Effector memory CD8-positive, alpha-beta T cell (primary cell): ENCODE results near the gene CBL.

Experiments used
- ATAC-seq: fragments of 150-1000 bp; cut with Tn5 transposase; replicated peaks from 2 replicates; pipeline ENCODE4 v1.10.0; 2021; ENCODE audit warnings: mild to moderate bottlenecking, moderate library complexity
- DNase-seq, 3 experiments: peaks; one replicate each; pipeline ENCODE4 v3.0.0; 2021
- H3K27ac Mint-ChIP-seq, 2 donors: one replicate each; pipeline ENCODE4 v1.8.0; 2022; ENCODE audit warnings: mild to moderate bottlenecking in 2 of 2, mixed read lengths in 2 of 2, moderate library complexity in 2 of 2
- H3K27me3 Mint-ChIP-seq, 2 donors: one replicate each; pipeline ENCODE4 v1.8.0; 2022; ENCODE audit warnings: mixed read lengths in 2 of 2
- H3K36me3 Mint-ChIP-seq: one replicate; pipeline ENCODE4 v1.8.0; 2022; ENCODE audit warnings: mild to moderate bottlenecking, moderate library complexity, mixed read lengths; ENCODE audit not compliant: insufficient read depth
- H3K4me1 Mint-ChIP-seq, 2 donors: one replicate each; pipeline ENCODE4 v1.8.0; 2022; ENCODE audit warnings: low read depth in 2 of 2, mixed read lengths in 2 of 2
- H3K4me3 Mint-ChIP-seq, 2 donors: one replicate each; pipeline ENCODE4 v1.8.0; 2022; ENCODE audit warnings: mild to moderate bottlenecking in 2 of 2, mixed read lengths in 2 of 2, moderate library complexity in 2 of 2
- H3K9me3 Mint-ChIP-seq, 2 donors: one replicate each; pipeline ENCODE4 v1.8.0; 2022; ENCODE audit warnings: mixed read lengths in 2 of 2

Gene CBL

DNA sequence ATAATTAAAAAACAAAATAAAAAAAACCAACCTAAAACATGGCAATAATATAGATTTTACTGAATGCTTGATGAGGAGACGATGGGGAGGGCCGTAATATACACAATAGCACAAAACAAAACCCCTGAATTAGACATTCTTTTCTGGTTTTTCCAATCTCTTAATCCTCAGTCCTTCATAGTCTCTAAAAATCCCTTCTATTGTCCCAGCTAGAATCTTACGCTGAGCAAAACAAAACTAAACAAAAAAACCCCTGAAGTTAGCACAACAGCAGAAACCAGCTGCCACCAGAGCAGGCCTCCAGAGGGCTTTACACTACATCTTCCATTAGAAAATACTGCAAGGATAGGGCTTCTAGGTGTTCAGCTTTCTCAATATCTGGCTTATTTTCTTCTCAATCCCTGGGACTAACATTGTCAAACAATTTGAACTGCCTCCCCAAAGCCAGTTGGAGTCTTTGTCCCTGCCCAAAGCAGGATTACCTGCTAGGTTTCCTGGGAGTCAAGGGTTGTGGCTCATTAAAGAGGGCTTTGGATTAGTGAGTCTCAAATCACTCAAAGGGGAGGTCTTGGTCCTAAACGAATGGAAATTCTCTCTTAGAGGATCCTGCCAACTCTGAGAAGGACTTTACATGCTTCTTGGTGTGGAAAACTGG, 126.1 kb downstream of the CBL start:
- no peak for DNase-seq
- peaks cover 11% of the 10 kb centered on the region for H3K36me3 Mint-ChIP-seq

GRCh38 chr11:119334174-119334930, 128.2 kb downstream of the CBL start, which contains the start of gene RNF26:
Gene RNF26, plus strand, starts transcription at chr11:119334527. Its CDS starts 596 bp downstream, at chr11:119335123.
- peak; percentile 92 to 93 (median 93) for DNase-seq
- H3K4me3 Mint-ChIP-seq: peak within 1 kb of the TSS; percentile 94 to 98
- peaks cover 11 to 24% of the 10 kb centered on the region in 2 donors for H3K27me3 Mint-ChIP-seq
- peak; percentile 96 for ATAC-seq
- peaks cover 14% of the 10 kb centered on the region for H3K36me3 Mint-ChIP-seq
- H3K27ac Mint-ChIP-seq: peak within 1 kb of the TSS; percentile 95 to 96
- peaks cover 24 to 40% of the 10 kb centered on the region in 2 donors for H3K4me1 Mint-ChIP-seq
- no peaks in the 10 kb centered on the region for H3K9me3 Mint-ChIP-seq

More for the DNA sequence above, 126.1 kb downstream of the CBL start:
- H3K27me3 Mint-ChIP-seq: peaks cover 7 to 13% of the 10 kb centered on the region in 2 donors
- ATAC-seq: no peak
- peaks cover 21 to 22% of the 10 kb centered on the region in 2 donors for H3K4me1 Mint-ChIP-seq
- no peaks in the 10 kb centered on the region for H3K9me3 Mint-ChIP-seq
- no peak overlapping the region for H3K27ac Mint-ChIP-seq
- H3K4me3 Mint-ChIP-seq: peak overlapping the region in 1 of 2 donors; percentile 94

GRCh38 chr11:119335091-119335654, 129.0 kb downstream of the CBL start:
- Mint-ChIP-seq H3K9me3 (no peaks in the 10 kb centered on the region), H3K4me3 (peak overlapping the region; percentile 94 to 98), H3K36me3 (peaks cover 15% of the 10 kb centered on the region), H3K27ac (peak overlapping the region; percentile 95 to 96), H3K4me1 (peaks cover 24 to 41% of the 10 kb centered on the region in 2 donors), H3K27me3 (peaks cover 12 to 23% of the 10 kb centered on the region in 2 donors)
- DNase-seq (no peak), ATAC-seq (no peak)

GRCh38 chr11:119335655-119336543, 129.8 kb downstream of the CBL start:
- Mint-ChIP-seq H3K4me1 (peaks cover 26 to 41% of the 10 kb centered on the region in 2 donors), H3K27ac (peak overlapping the region in 1 of 2 donors; percentile 60), H3K36me3 (peaks cover 15% of the 10 kb centered on the region), H3K27me3 (peaks cover 9 to 22% of the 10 kb centered on the region in 2 donors), H3K4me3 (peak overlapping the region; percentile 94 to 98), H3K9me3 (no peaks in the 10 kb centered on the region)
- no peak for DNase-seq
- no peak for ATAC-seq

DNA sequence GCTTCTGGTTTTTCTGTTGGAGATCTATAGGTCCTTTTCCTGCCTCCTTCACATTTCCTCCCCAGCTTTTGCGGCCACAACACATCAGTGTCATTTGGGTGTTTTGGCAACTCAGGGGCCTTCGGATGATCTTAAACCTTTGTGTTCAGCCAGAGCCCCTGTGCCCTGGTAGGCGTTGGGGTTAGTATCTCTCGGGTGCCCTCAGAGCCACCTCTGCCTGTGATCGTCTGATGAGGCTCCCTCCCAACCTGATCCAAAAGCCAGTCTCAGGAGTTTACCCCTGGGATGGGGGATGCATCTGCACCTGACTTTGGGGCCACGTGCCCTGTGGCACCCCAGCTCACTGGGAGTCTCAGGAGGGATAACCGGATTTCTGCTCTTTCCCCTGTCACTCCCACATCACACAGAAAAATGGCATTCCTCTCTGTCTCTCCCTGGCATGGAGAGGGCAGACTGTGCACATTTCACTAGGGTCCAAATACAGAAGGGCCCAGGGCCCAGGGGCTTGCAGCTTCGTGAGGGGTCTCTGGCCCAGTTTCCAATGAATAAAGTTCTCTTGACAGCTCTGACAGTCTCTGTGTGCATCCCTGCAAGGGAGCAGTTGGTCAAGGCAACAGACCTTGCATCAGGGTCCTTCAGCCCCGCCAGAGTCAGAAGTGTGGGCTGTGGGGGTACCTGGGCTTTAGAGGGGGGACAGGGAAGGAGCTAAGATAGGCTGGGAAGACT, 130.8 kb downstream of the CBL start:
- Mint-ChIP-seq H3K4me1 (peaks cover 31 to 41% of the 10 kb centered on the region in 2 donors), H3K9me3 (no peaks in the 10 kb centered on the region), H3K4me3 (peak overlapping the region; percentile 68 to 98), H3K27me3 (peaks cover 19 to 32% of the 10 kb centered on the region in 2 donors), H3K27ac (peak overlapping the region in 1 of 2 donors; percentile 56), H3K36me3 (peaks cover 15% of the 10 kb centered on the region)
- ATAC-seq (no peak), DNase-seq (no peak)

DNA sequence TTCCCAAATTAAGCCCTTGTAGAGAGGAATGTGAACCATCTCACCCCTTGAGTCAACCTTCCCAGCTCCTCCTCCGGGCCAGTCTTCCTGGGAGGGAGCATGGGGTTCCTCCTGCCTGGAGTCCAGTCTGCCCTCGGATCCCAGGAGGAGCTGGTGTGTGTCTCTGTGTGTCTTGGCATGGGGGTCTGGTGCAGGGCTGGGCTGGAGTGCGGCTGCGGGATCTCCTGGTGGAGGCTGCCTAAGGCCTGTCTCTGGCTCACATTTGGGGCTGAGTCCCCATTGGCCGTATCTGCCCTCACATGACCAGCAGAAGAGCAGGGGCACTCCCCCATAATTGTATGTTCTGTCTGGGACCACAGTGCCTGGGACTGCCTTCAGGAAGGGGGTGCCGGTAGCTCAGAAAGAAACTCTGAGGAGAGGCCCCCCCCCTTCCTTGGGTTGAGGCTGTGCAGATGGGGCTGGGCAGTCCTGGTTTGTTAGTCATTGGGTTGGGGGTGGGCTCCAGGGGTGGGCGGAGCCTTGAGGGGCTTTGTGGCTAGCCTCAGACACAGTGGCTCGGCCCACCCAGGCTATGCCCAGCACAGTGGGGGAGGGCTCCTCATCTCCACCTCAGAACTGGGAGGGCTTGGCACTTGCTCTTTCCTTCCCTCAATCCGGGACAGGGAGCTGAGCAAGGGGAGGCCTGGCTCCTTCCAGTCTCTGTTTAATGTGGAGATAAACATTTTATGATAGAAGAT, 131.6 kb downstream of the CBL start:
- peaks cover 31 to 41% of the 10 kb centered on the region in 2 donors for H3K4me1 Mint-ChIP-seq
- ATAC-seq (no peak), DNase-seq (no peak)
- peaks cover 15% of the 10 kb centered on the region for H3K36me3 Mint-ChIP-seq
- H3K27ac Mint-ChIP-seq: no peak overlapping the region
- no peak overlapping the region for H3K4me3 Mint-ChIP-seq
- H3K27me3 Mint-ChIP-seq: peaks cover 23 to 40% of the 10 kb centered on the region in 2 donors
- H3K9me3 Mint-ChIP-seq: no peaks in the 10 kb centered on the region

- Mint-ChIP-seq H3K4me1 (peaks cover 31 to 41% of the 10 kb centered on the region in 2 donors), H3K36me3 (peaks cover 15% of the 10 kb centered on the region), H3K27me3 (peaks cover 29 to 47% of the 10 kb centered on the region in 2 donors), H3K4me3 (peak overlapping the region in 1 of 2 donors; percentile 62), H3K27ac (no peak overlapping the region), H3K9me3 (no peaks in the 10 kb centered on the region)
- DNase-seq (peak; percentile 68 to 73 (median 70)), ATAC-seq (peak; percentile 35)
Observed at GRCh38 chr11:119338318-119338890, 132.3 kb downstream of the CBL start.

GRCh38 chr11:119338965-119339588, 132.9 kb downstream of the CBL start:
- no peak for ATAC-seq
- Mint-ChIP-seq H3K4me3 (peak overlapping the region; percentile 62 to 72), H3K36me3 (peaks cover 15% of the 10 kb centered on the region), H3K27me3 (peaks cover 36 to 53% of the 10 kb centered on the region in 2 donors), H3K27ac (no peak overlapping the region), H3K4me1 (peaks cover 29 to 41% of the 10 kb centered on the region in 2 donors), H3K9me3 (no peaks in the 10 kb centered on the region)
- DNase-seq: no peak

GRCh38 chr11:119339589-119340334, 133.6 kb downstream of the CBL start:
- Mint-ChIP-seq H3K9me3 (no peaks in the 10 kb centered on the region), H3K27ac (no peak overlapping the region), H3K4me3 (peak overlapping the region; percentile 62 to 72), H3K36me3 (peaks cover 8% of the 10 kb centered on the region), H3K4me1 (peaks cover 23 to 39% of the 10 kb centered on the region in 2 donors), H3K27me3 (peaks cover 42 to 60% of the 10 kb centered on the region in 2 donors)
- DNase-seq: no peak
- peak; percentile 24 for ATAC-seq

GRCh38 chr11:119340335-119341221, 134.4 kb downstream of the CBL start, which contains the start of gene C1QTNF5:
Gene C1QTNF5, minus strand, starts transcription at chr11:119340883. Its CDS starts 486 bp downstream, at chr11:119340397.
- Mint-ChIP-seq H3K4me1 (peaks cover 16 to 31% of the 10 kb centered on the region in 2 donors), H3K4me3 (peak within 1 kb of the TSS in 1 of 2 donors; percentile 19), H3K36me3 (peaks cover 4% of the 10 kb centered on the region), H3K27me3 (peaks cover 48 to 68% of the 10 kb centered on the region in 2 donors), H3K27ac (peak within 1 kb of the TSS in 1 of 2 donors; percentile 42), H3K9me3 (no peaks in the 10 kb centered on the region)
- ATAC-seq: peak; percentile 23
- DNase-seq: no peak
